ENCODE data around the gene PPIP5K1. TPM values are rescaled to one million over a fixed set of nuclear protein-coding genes. Genes with fewer than 3 reads are reported as not detected.
"Not testable (repeated sequence)": the region's sequence is repeated elsewhere in the genome, so short reads cannot be mapped to it uniquely, and the experiment has no call there.

PPIP5K1 gene
- total and polyA plus RNA-seq, 11 donors, result 7.2 to 23.0 (median 15.3) TPM

DNA sequence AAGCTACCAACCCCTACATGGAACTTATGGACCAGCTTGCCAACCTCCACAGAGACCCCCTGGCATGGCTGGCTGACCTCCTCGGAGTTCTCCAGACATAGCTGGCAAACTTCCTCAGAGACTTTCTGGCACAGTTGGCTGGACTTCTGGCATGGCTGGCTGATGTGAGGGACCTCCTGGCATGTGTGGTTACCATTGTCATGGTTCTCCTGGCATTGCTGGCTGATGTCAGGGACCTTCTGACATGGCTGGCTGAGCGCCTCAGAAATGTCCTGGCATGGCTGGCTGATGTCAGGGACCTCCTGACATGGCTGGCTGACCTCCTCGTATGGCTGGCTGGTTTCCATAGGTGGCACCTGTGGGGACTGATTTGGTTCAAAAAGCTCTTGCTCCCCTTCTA lies 55.1 kb downstream of the PPIP5K1 start:
- no peak for ATAC-seq
- whole genome bisulfite sequencing, 4 donors, result 74 to 92% (median 86%) methylated on average over 2 to 3 of the region's 3 CpGs

DNA sequence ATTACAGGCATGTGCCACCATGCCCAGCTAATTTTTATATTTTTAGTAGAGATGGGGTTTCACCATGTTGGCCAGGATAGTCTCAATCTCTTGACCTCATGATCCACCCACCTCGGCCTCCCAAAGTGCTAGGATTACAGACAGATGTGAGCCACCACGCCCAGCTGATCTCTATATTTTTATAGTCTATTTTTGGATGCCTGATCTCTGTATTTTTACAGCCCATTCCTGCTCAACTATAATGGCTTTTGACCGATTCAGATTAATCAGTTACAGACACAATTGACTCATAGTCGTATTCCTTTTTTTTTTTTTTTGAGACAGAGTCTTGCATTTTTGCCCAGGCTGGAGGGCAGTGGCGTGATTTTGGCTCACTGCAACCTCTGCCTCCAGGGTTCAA lies 57.2 kb downstream of the PPIP5K1 start:
- H3K27ac ChIP-seq; ATAC-seq; DNase-seq; intact Hi-C loops (cut with DNase I); H3K4me1 ChIP-seq; H3K4me3 ChIP-seq; H3K27me3 ChIP-seq; H3K9me3 ChIP-seq: not testable (repeated sequence)
- H3K36me3 ChIP-seq, result peaks cover 0 to 30% (median 8%) of the 10 kb centered on the region in 9 donors
- 87 to 93% (median 89%) methylated on average over 5 of the region's 5 CpGs for WGBS, 4 donors

More for the DNA sequence above, 55.1 kb downstream of the PPIP5K1 start:
- Histone ChIP-seq H3K36me3 (peaks cover 0 to 32% (median 12%) of the 10 kb centered on the region in 9 donors), H3K4me3 (no peak overlapping the region), H3K27ac (no peak overlapping the region), H3K27me3 (no peaks in the 10 kb centered on the region), H3K9me3 (no peaks in the 10 kb centered on the region), H3K4me1 (peaks cover 0 to 8% (median 2%) of the 10 kb centered on the region in 12 donors)
- intact Hi-C loops (cut with DNase I), result no loop called here
- no peak for TF ChIP-seq POLR2A (IDR thresholded peaks at IDR 0.05)
- TF ChIP-seq, protein P1, sequence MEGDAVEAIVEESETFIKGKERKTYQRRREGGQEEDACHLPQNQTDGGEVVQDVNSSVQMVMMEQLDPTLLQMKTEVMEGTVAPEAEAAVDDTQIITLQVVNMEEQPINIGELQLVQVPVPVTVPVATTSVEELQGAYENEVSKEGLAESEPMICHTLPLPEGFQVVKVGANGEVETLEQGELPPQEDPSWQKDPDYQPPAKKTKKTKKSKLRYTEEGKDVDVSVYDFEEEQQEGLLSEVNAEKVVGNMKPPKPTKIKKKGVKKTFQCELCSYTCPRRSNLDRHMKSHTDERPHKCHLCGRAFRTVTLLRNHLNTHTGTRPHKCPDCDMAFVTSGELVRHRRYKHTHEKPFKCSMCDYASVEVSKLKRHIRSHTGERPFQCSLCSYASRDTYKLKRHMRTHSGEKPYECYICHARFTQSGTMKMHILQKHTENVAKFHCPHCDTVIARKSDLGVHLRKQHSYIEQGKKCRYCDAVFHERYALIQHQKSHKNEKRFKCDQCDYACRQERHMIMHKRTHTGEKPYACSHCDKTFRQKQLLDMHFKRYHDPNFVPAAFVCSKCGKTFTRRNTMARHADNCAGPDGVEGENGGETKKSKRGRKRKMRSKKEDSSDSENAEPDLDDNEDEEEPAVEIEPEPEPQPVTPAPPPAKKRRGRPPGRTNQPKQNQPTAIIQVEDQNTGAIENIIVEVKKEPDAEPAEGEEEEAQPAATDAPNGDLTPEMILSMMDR (IDR thresholded peaks at IDR 0.05), result no peak
- DNase-seq, result no peak

DNA sequence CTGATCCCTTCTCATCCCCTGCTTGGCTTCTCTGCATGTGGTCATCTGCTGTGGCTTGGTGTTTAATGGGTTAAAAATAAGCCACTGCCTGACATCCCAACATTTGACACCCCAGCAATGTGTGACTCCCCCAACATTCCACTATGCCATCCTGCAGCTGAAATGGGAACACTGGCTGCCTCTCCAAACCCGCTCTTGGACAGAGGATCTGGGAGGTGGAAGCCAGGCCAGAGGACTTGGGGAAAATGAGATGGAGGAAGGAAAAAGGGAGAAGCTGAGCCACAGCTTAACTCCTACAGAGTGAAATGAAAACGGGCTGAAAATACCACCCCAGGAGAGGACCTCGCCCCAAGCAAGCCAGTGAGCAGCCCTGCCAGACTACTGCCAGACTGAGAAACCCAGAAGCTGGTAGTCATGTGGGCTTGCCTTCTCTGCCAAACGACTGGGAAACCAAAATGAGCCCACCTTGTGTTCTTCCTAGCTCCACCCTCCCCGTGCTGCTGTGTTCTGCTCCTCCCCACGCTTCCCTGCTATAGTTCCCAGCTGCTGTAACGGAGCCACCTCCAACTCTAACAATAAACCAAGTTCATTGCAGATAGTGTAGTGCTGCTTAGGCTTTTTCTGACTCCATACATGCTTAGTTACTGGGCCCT lies 58.9 kb downstream of the PPIP5K1 start:
- ATAC-seq, result peak in 3 of 4 donors; percentile 17 to 21 (median 20)
- peak in 1 of 5 donors; percentile 9 for DNase-seq
- H3K27ac ChIP-seq, result no peak overlapping the region

DNA sequence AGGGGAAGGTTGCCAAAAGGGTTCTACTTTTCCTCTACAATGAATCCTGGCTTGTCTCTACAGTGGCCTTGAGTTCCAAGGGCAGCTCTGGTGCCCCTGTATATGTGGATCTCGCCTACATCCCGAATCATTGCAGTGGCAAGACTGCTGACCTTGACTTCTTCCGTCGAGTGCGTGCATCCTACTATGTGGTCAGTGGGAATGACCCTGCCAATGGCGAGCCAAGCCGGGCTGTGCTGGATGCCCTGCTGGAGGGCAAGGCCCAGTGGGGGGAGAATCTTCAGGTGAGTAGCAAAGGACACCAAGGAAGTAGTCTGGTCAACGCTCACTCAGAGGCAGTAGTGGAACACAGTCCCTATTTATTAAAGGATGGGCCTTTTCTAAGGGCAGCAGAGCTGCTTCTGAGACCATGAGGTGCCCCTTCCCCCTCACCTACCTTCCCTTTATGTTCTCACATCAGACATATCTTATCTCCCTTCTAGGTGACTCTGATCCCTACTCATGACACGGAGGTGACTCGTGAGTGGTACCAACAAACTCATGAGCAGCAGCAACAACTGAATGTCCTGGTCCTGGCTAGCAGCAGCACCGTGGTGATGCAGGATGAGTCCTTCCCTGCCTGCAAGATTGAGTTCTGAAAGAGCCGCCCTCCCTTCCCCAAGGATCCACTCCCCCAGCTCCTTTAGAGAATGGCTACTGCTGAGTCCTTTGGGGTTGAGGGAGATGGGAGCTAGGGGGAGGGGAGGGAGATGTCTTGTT lies 60.2 kb downstream of the PPIP5K1 start:
- no peak overlapping the region for H3K27ac ChIP-seq
- H3K9me3 ChIP-seq, result no peaks in the 10 kb centered on the region
- H3K4me3 ChIP-seq, result no peak overlapping the region
- peaks cover 0 to 8% (median 2%) of the 10 kb centered on the region in 12 donors for H3K4me1 ChIP-seq
- WGBS, 4 donors, result 83 to 90% (median 86%) methylated on average over 12 of the region's 12 CpGs
- ATAC-seq, result no peak
- intact Hi-C loops (cut with DNase I), result loop anchor here in 1 of 10 donors (10.0 kb wide), 1 partner anchor 55 kb away; no protein-coding TSS in a partner anchor
- DNase-seq, result no peak
- H3K27me3 ChIP-seq, result no peaks in the 10 kb centered on the region
- TF ChIP-seq, protein P1 (IDR thresholded peaks at IDR 0.05), result no peak
- TF ChIP-seq POLR2A (IDR thresholded peaks at IDR 0.05), result no peak
- peaks cover 0 to 39% (median 11%) of the 10 kb centered on the region in 9 donors for H3K36me3 ChIP-seq

More for the DNA sequence above, 58.9 kb downstream of the PPIP5K1 start:
- Histone ChIP-seq H3K9me3 (no peaks in the 10 kb centered on the region), H3K27me3 (no peaks in the 10 kb centered on the region), H3K36me3 (peaks cover 0 to 34% (median 8%) of the 10 kb centered on the region in 9 donors), H3K4me3 (no peak overlapping the region), H3K4me1 (peaks cover 0 to 8% (median 2%) of the 10 kb centered on the region in 12 donors)
- WGBS, 4 donors, result 29 to 40% (median 34%) methylated on average over 7 of the region's 7 CpGs
- intact Hi-C loops (cut with DNase I), result no loop called here
- TF ChIP-seq POLR2A (IDR thresholded peaks at IDR 0.05), result no peak
- TF ChIP-seq, protein P1 (IDR thresholded peaks at IDR 0.05), result no peak

Measured in heart left ventricle (tissue), 16 donors.